Fibroblast of mammary gland (primary cell): ENCODE measurements around the gene ETFA.

Source experiments
- DNase-seq: peaks from one replicate; pipeline ENCODE4 v3.0.0-alpha.2; 2010; ENCODE audit warnings: low read depth
- H3K4me3 ChIP-seq: 2 replicates; pipeline ENCODE4 v1.5.1; 2011; ENCODE audit warnings: low read depth, mild to moderate bottlenecking, low read length, moderate library complexity; ENCODE audit not compliant: control insufficient read depth
- CTCF ChIP-seq: conservative IDR thresholded peaks from 2 replicates; pipeline ENCODE4 v1.5.1; 2011; ENCODE audit warnings: low read depth, low read length, inconsistent platforms; ENCODE audit not compliant: control insufficient read depth, insufficient read depth

Gene ETFA

GRCh38 chr15:76293361-76293760 lies 17.9 kb downstream of the ETFA start:
- no peak for TF ChIP-seq CTCF
- no peak overlapping the region for H3K4me3 ChIP-seq
- DNase-seq, result peak; percentile 52

GRCh38 chr15:76289582-76289981 lies 21.7 kb downstream of the ETFA start:
- TF ChIP-seq CTCF, result no peak
- DNase-seq, result no peak

GRCh38 chr15:76286271-76286879 lies 24.9 kb downstream of the ETFA start:
- DNase-seq, result peak; percentile 12
- no peak for TF ChIP-seq CTCF
- H3K4me3 ChIP-seq, result no peak overlapping the region

More at GRCh38 chr15:76289582-76289981, 21.7 kb downstream of the ETFA start:
- no peak overlapping the region for H3K4me3 ChIP-seq

GRCh38 chr15:76285241-76285825 lies 25.9 kb downstream of the ETFA start:
- no peak overlapping the region for H3K4me3 ChIP-seq
- TF ChIP-seq CTCF, result peak; percentile 60
- DNase-seq, result peak; percentile 18

GRCh38 chr15:76282465-76282864 lies 28.8 kb downstream of the ETFA start:
- H3K4me3 ChIP-seq, result no peak overlapping the region
- DNase-seq, result no peak
- TF ChIP-seq CTCF, result no peak

- no peak for TF ChIP-seq CTCF
- no peak for DNase-seq
- no peak overlapping the region for H3K4me3 ChIP-seq
These were observed 32.6 kb downstream of the ETFA start for GRCh38 chr15:76278651-76279050.
